Endothelial cell of umbilical vein (primary cell): ENCODE results near the gene FOXP4. TPM values are rescaled to one million over a fixed set of nuclear protein-coding genes. Genes with fewer than 3 reads are reported as not detected.

Experiments used
- BruUV-seq: library from RNA; stranded (reverse); fragments of 400-500 nt; replicated peaks from 2 replicates; lab custom pipeline; 2021; lab: Mats Ljungman, UMichigan
- CTCF ChIA-PET: fragments of 300-600, 350-600 bp; sonication (Branson Sonifier 250); formaldehyde crosslinking; loops from one replicate; lab custom pipeline; 2021; ENCODE audit warnings: antibody characterized with exemption, inconsistent platforms; lab: Charles Lee
- POLR2A ChIA-PET: fragments of 300-600, 350-600 bp; sonication (Branson Sonifier 250); formaldehyde crosslinking; loops from one replicate; lab custom pipeline; 2021; ENCODE audit warnings: antibody characterized with exemption, inconsistent platforms; lab: Charles Lee
- DNase-seq: peaks from one replicate; pipeline ENCODE4 v3.0.0-alpha.2; 2011; ENCODE audit warnings: low read depth, low spot score
- FAIRE-seq: peaks from 2 replicates; lab custom pipeline; 2011; peaks lifted over from hg19 to GRCh38; lab: Jason Lieb, UNC
- H2AFZ ChIP-seq: 2 replicates; pipeline ENCODE4 v1.6.0; 2012; ENCODE audit warnings: low read depth, low read length, control low read depth, inconsistent platforms
- H3K27ac ChIP-seq: 2 replicates; pipeline ENCODE4 v1.5.1; 2011; ENCODE audit warnings: low read depth, mild to moderate bottlenecking, control low read depth, low read length, moderate library complexity; ENCODE audit not compliant: insufficient read depth
- H3K27me3 ChIP-seq, 2 experiments: 2 replicates each; pipeline versions ENCODE4 v1.6.0 to v1.6.1; 2011; ENCODE audit warnings: low read length in 2 of 2, mixed read lengths in 1 of 2; ENCODE audit not compliant: control insufficient read depth in 2 of 2, insufficient read depth in 2 of 2
- H3K36me3 ChIP-seq, 2 experiments: 2 replicates in 1 of 2; 3 replicates in 1 of 2; pipeline ENCODE4 v1.5.1; 2011; ENCODE audit warnings: low read length in 2 of 2, mild to moderate bottlenecking in 1 of 2, moderate library complexity in 1 of 2; ENCODE audit not compliant: control insufficient read depth in 2 of 2, insufficient read depth in 2 of 2; ENCODE audit errors: extremely low read depth in 1 of 2
- H3K4me1 ChIP-seq: 3 replicates; pipeline ENCODE4 v1.5.1; 2011; ENCODE audit warnings: mild to moderate bottlenecking, low read length; ENCODE audit not compliant: control insufficient read depth, insufficient read depth; ENCODE audit errors: extremely low read depth
- H3K4me2 ChIP-seq: 2 replicates; pipeline ENCODE4 v1.6.1; 2011; ENCODE audit warnings: low read length, control low read depth, mixed read lengths; ENCODE audit not compliant: insufficient read depth
- H3K4me3 ChIP-seq, 3 experiments: fragments of 200-600 bp in 1 of 3; sonication (generic), shearing (Covaris generic) in 1 of 3; replicated peaks in 1 of 3; 2 replicates each; pipeline ENCODE4 v1.5.1; 2011 to 2016; ENCODE audit warnings: control low read depth in 3 of 3, low read length in 3 of 3, mild to moderate bottlenecking in 2 of 3, inconsistent platforms in 1 of 3, low read depth in 1 of 3, moderate library complexity in 1 of 3; ENCODE audit not compliant: insufficient read depth in 1 of 3
- H3K79me2 ChIP-seq: 2 replicates; pipeline ENCODE4 v1.6.0; 2012; ENCODE audit warnings: low read length, inconsistent platforms; ENCODE audit not compliant: control insufficient read depth, insufficient read depth
- H3K9ac ChIP-seq: replicated peaks from 2 replicates; pipeline ENCODE3; 2011; ENCODE audit warnings: low read length, control low read depth; ENCODE audit not compliant: insufficient read depth; ENCODE audit errors: extremely low read depth
- H3K9me1 ChIP-seq: replicated peaks from 3 replicates; pipeline ENCODE4 v1.6.0; 2011; ENCODE audit warnings: mild to moderate bottlenecking, low read length; ENCODE audit not compliant: control insufficient read depth, insufficient read depth; ENCODE audit errors: extremely low read depth
- H3K9me3 ChIP-seq: replicated peaks from 2 replicates; pipeline ENCODE4 v1.5.1; 2012; ENCODE audit warnings: low read length, inconsistent platforms; ENCODE audit not compliant: control insufficient read depth, insufficient read depth
- H4K20me1 ChIP-seq: replicated peaks from 2 replicates; pipeline ENCODE3; 2011; ENCODE audit warnings: mild to moderate bottlenecking, low read length; ENCODE audit not compliant: control insufficient read depth, insufficient read depth; ENCODE audit errors: extremely low read depth
- CTCF ChIP-seq, 2 donors: IDR thresholded peaks; 1 replicate in 1 of 2; 2 replicates in 1 of 2; pipeline ENCODE4 v1.5.1; 2011; ENCODE audit warnings: low read length in 2 of 2, mild to moderate bottlenecking in 2 of 2, moderate library complexity in 2 of 2, control low read depth in 1 of 2, inconsistent platforms in 1 of 2, low read depth in 1 of 2; ENCODE audit not compliant: insufficient read depth in 1 of 2; ENCODE audit errors: extremely low read depth in 1 of 2
- FOS ChIP-seq: IDR thresholded peaks from 2 replicates; pipeline ENCODE4 v1.6.1; 2011; ENCODE audit warnings: mild to moderate bottlenecking, low read length, moderate library complexity, borderline replicate concordance; ENCODE audit not compliant: insufficient read depth
- GATA2 ChIP-seq: IDR thresholded peaks from 2 replicates; pipeline ENCODE4 v1.7.0; 2011; ENCODE audit warnings: low read depth, mild to moderate bottlenecking, moderate library complexity, mixed read lengths, low read length; ENCODE audit not compliant: insufficient read length, insufficient read depth
- MYC ChIP-seq: IDR thresholded peaks from one replicate; pipeline ENCODE4 v1.6.1; 2011; ENCODE audit warnings: mild to moderate bottlenecking, low read depth, low read length
- POLR2AphosphoS5 ChIP-seq: IDR thresholded peaks from 2 replicates; pipeline ENCODE4 v1.6.1; 2012; ENCODE audit warnings: low read depth, mild to moderate bottlenecking, control low read depth, low read length, moderate library complexity; ENCODE audit not compliant: insufficient read depth
- dilution Hi-C: fragments of 300-500 bp; cut with MboI; formaldehyde crosslinking; loops from one replicate; pipeline ENCODE4 v1.15.0; 2019; ENCODE audit warnings: low sequenced_read_pairs; ENCODE audit not compliant: extremely low pct_ligation_motif_present
- intact Hi-C: fragments of 100-400 bp; cut with micrococcal nuclease; formaldehyde crosslinking; loops from one replicate; pipeline ENCODE4 v1.10.0; 2022
- polyA plus RNA-seq, 4 experiments: library from polyadenylated mRNA; depleted of rRNA in 3 of 4; stranded (reverse) in 3 of 4; unstranded in 1 of 4; fragments of >200 nt; gene quantifications; 2 replicates each; pipeline versions ENCODE4 v1.2.1 to v1.2.3, GENCODE V29; 2011 to 2012; ENCODE audit warnings: missing spikeins in 1 of 4
- total RNA-seq: library from RNA; stranded (reverse); gene quantifications from 2 replicates; pipeline ENCODE4 v1.2.3, GENCODE V29; 2021

The FOXP4 gene
- total and polyA plus RNA-seq, 2 donors (not counting 3 experiments of a cell fraction or from before 2014, with no cell fraction given) = 5.6 to 23.9 TPM

DNA sequence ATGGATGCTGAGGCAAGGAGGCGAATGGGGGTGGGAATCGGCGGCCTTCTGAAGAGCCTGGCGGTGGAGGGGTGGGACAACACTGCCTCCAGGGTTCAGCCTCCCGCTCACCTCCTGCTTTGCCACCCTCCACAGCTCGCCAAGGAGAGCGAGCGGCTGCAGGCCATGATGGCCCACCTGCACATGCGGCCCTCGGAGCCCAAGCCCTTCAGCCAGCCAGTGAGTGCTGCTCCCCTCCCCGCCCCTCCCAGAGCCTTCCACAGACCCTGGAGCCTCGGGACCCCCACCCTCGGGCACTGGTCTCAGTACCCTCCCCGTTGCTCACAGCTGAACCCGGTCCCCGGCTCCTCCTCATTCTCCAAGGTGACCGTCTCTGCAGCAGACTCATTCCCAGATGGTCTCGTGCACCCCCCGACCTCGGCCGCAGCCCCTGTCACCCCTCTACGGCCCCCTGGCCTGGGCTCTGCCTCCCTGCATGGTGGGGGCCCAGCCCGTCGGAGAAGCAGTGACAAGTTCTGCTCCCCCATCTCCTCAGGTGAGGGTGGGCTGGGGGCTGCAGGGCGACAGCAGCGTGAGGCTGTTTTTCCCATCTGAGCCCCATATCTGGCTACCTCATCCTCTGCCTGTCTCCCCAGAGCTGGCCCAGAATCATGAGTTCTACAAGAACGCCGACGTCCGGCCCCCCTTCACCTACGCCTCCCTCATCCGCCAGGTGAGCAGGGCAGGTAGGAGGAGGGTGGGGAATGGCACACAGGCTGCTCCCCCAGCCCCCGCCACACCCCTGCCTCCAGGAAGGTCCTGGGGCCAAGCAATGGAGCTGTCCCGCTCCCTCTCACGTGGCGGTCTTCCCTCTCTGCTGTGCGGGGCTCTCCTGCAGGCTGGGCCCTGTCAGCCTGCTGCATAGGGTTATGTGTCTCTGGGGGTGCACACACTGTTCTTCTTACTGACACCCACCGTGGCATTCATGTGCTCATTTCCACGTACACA lies 43.7 kb downstream of the FOXP4 start:
- Histone ChIP-seq H3K27ac (no peak overlapping the region), H3K9ac (no peak overlapping the region), H3K9me1 (no peaks in the 10 kb centered on the region), H3K4me2 (no peak overlapping the region), H3K4me1 (no peaks in the 10 kb centered on the region), H4K20me1 (no peaks in the 10 kb centered on the region), H3K4me3 (no peak overlapping the region), H3K27me3 (no peaks in the 10 kb centered on the region), H3K36me3 (peaks cover 0 to 18% of the 10 kb centered on the region in 2 experiments), H2AFZ (no peak overlapping the region), H3K79me2 (no peaks in the 10 kb centered on the region), H3K9me3 (no peaks in the 10 kb centered on the region)
- DNase-seq = no peak
- dilution Hi-C loops = no loop called here
- ChIA-PET POLR2A (no interaction called here), CTCF (interaction anchor here (0.7 to 7.9 kb wide), 11 partner anchors 9 to 221 kb away, joined by 3 to 84 read pairs (median 4); no protein-coding TSS in a partner anchor)
- no TSS peak for BruUV-seq
- TF ChIP-seq POLR2AphosphoS5 (no peak), MYC (no peak), GATA2 (no peak), FOS (no peak), CTCF (IDR thresholded peaks at IDR 0.05; ENCODE audit: extremely low read depth in 1 of 2, insufficient read depth in 1 of 2, low read depth in 1 of 2, low read length in 2 of 2) (no peak)
- no peak for FAIRE-seq
- intact Hi-C loops = no loop called here
